HepG2 (cell line): ENCODE results near the gene SIGLEC14. TPM values are rescaled to one million over a fixed set of nuclear protein-coding genes. Genes with fewer than 3 reads are reported as not detected.

Experiments
- ATF1 ChIP-seq: IDR thresholded peaks from 2 replicates; pipeline ENCODE4 v1.6.1; 2016; ENCODE audit warnings: mild to moderate bottlenecking, control low read depth
- ATF7 ChIP-seq, 2 experiments: fragments of 450-650 bp in 1 of 2; sonication (generic) in 1 of 2; formaldehyde crosslinking in 1 of 2; IDR thresholded peaks; 2 replicates each; pipeline versions ENCODE4 v1.4.0 to v1.6.1; 2016 to 2020; ENCODE audit warnings: antibody characterized with exemption in 1 of 2, mild to moderate bottlenecking in 1 of 2, missing genetic modification reagents in 1 of 2
- ETS1 ChIP-seq: sonication (generic); formaldehyde crosslinking; IDR thresholded peaks from 2 replicates; pipeline ENCODE4 v1.4.0; 2020; ENCODE audit warnings: missing genetic modification reagents
- FOXO1 ChIP-seq: sonication (generic); formaldehyde crosslinking; IDR thresholded peaks from 2 replicates; pipeline ENCODE4 v1.4.0; 2020; ENCODE audit warnings: missing genetic modification reagents
- GPN1 ChIP-seq: sonication (generic); formaldehyde crosslinking; IDR thresholded peaks from 2 replicates; pipeline ENCODE4 v1.5.1; 2020; ENCODE audit warnings: missing genetic modification reagents, borderline replicate concordance
- KIAA2018 ChIP-seq: sonication (generic); formaldehyde crosslinking; IDR thresholded peaks from 2 replicates; pipeline ENCODE4 v1.5.0; 2020; ENCODE audit warnings: mild to moderate bottlenecking, missing genetic modification reagents, borderline replicate concordance
- MXD3 ChIP-seq: IDR thresholded peaks from 2 replicates; pipeline ENCODE4 v1.6.1; 2016; ENCODE audit warnings: mild to moderate bottlenecking, missing biosample characterization, missing genetic modification reagents
- NFIB ChIP-seq: sonication (generic); formaldehyde crosslinking; IDR thresholded peaks from 2 replicates; pipeline ENCODE4 v1.9.0; 2021; ENCODE audit warnings: missing genetic modification reagents, mild to moderate bottlenecking, borderline replicate concordance
- NR2F1 ChIP-seq, 2 experiments: fragments of 450-650 bp in 1 of 2; formaldehyde crosslinking in 1 of 2; IDR thresholded peaks; 2 replicates each; pipeline versions ENCODE4 v1.5.0 to v1.6.1; 2016 to 2020; ENCODE audit warnings: mild to moderate bottlenecking in 1 of 2, missing compliant biosample characterization in 1 of 2, missing genetic modification reagents in 1 of 2, moderate library complexity in 1 of 2
- SIN3B ChIP-seq: fragments of 150-350 bp; IDR thresholded peaks from 2 replicates; pipeline ENCODE4 v1.6.1; 2014; ENCODE audit warnings: low read length
- ZFP90 ChIP-seq: sonication (generic); formaldehyde crosslinking; IDR thresholded peaks from 2 replicates; pipeline ENCODE4 v1.8.0; 2022; ENCODE audit warnings: missing genetic modification reagents, mild to moderate bottlenecking, inconsistent platforms, borderline replicate concordance
- ZNF256 ChIP-seq: sonication (generic); formaldehyde crosslinking; conservative IDR thresholded peaks from 2 replicates; pipeline ENCODE4 v1.4.0; 2020; ENCODE audit warnings: missing genetic modification reagents
- ZNF326 ChIP-seq: sonication (generic); formaldehyde crosslinking; IDR thresholded peaks from 2 replicates; pipeline ENCODE4 v1.4.0; 2020; ENCODE audit warnings: missing genetic modification reagents, borderline replicate concordance
- ZNF441 ChIP-seq: sonication (generic); formaldehyde crosslinking; IDR thresholded peaks from 2 replicates; pipeline ENCODE4 v1.7.0; 2021; ENCODE audit warnings: missing genetic modification reagents, borderline replicate concordance
- ZNF615 ChIP-seq: sonication (generic); formaldehyde crosslinking; IDR thresholded peaks from 2 replicates; pipeline ENCODE4 v1.5.0; 2020; ENCODE audit warnings: mild to moderate bottlenecking, missing genetic modification reagents, borderline replicate concordance
- polyA plus RNA-seq, 8 experiments: library from polyadenylated mRNA; depleted of rRNA in 3 of 8; stranded (reverse) in 7 of 8; unstranded in 1 of 8; fragments of >200 nt; fragmentation: Illumina TruSeq in 4 of 8; extraction: Trizol in 4 of 8; gene quantifications; 2 replicates each; pipeline versions ENCODE4 v1.2.1 to v1.2.3, GENCODE V29; 2011 to 2016; ENCODE audit warnings: low read depth in 4 of 8, missing spikeins in 1 of 8, mixed read lengths in 1 of 8; ENCODE audit not compliant: insufficient read depth in 1 of 8
- total RNA-seq, 5 experiments: library from RNA; depleted of rRNA; stranded (reverse); fragments of >200 nt; fragmentation: Illumina TruSeq; extraction: Trizol; gene quantifications; 2 replicates each; pipeline ENCODE4 v1.2.3, GENCODE V29; 2016; ENCODE audit warnings: low read depth in 1 of 5

SIGLEC14 gene
- total and polyA plus RNA-seq, 2 of the 13 experiments (the other 11 are each of a cell fraction or from before 2014, with no cell fraction given) = 0.05 to 0.09 TPM

- TF ChIP-seq ETS1 (CRISPR knock-in tag) (no peak), ZNF256 (no peak), ZNF441 (CRISPR knock-in tag) (no peak), SIN3B (no peak), ZNF326 (CRISPR knock-in tag) (no peak), ZFP90 (no peak), ATF1 (CRISPR knock-in tag) (no peak), MXD3 (CRISPR knock-in tag) (no peak), KIAA2018 (CRISPR knock-in tag) (no peak), GPN1 (no peak), FOXO1 (CRISPR knock-in tag) (no peak), ATF7 (IDR thresholded peaks at IDR 0.05) (no peak), ATF7 (CRISPR knock-in tag; IDR thresholded peaks at IDR 0.05) (no peak), ZNF615 (CRISPR knock-in tag) (no peak), NR2F1 (CRISPR knock-in tag; IDR thresholded peaks at IDR 0.05) (no peak), NFIB (CRISPR knock-in tag) (no peak)
These were observed 42.3 kb upstream of the SIGLEC14 start (continued) for GRCh38 chr19:51688671-51689571.
